AG04450 (cell line): Measurements from ENCODE around the gene RC3H2. TPM values are rescaled to one million over a fixed set of nuclear protein-coding genes. Genes with fewer than 3 reads are reported as not detected.

Experiments
- CTCF ChIA-PET: fragments of 300-600, 350-600 bp; formaldehyde crosslinking; extraction: SDS; loops from one replicate; lab custom pipeline; 2022; ENCODE audit warnings: antibody characterized with exemption, inconsistent platforms; lab: Charles Lee
- POLR2A ChIA-PET: fragments of 350-600 bp; formaldehyde crosslinking; extraction: SDS; loops from one replicate; lab custom pipeline; 2021; ENCODE audit warnings: antibody characterized with exemption, inconsistent platforms; lab: Yijun Ruan, JAX
- DNase-seq: peaks from one replicate; pipeline ENCODE4 v3.0.0-alpha.2; 2011; ENCODE audit warnings: low read depth, low spot score
- H3K27ac ChIP-seq: one replicate; pipeline ENCODE4 v1.5.1; 2012; ENCODE audit warnings: low read depth, low read length, control low read depth
- H3K27me3 ChIP-seq: one replicate; pipeline ENCODE4 v1.6.0; 2012; ENCODE audit warnings: low read length; ENCODE audit not compliant: control insufficient read depth, insufficient read depth
- H3K4me3 ChIP-seq: 2 replicates; pipeline ENCODE4 v1.5.1; 2011; ENCODE audit warnings: mild to moderate bottlenecking, low read depth, low read length, control low read depth
- H3K9me3 ChIP-seq: 2 replicates; pipeline ENCODE4 v1.5.1; 2012; ENCODE audit warnings: low read length; ENCODE audit not compliant: control insufficient read depth, insufficient read depth
- polyA plus RNA-seq: library from polyadenylated mRNA; depleted of rRNA; stranded (reverse); fragments of >200 nt; gene quantifications from 2 replicates; pipeline ENCODE4 v1.2.3, GENCODE V29; 2011
- TF ChIP-seq, protein P1 (sequence below): IDR thresholded peaks from 2 replicates; pipeline ENCODE4 v1.5.1; 2011; ENCODE audit warnings: low read depth, low read length, control low read depth, inconsistent platforms

Gene RC3H2
- polyA plus RNA-seq, 1 experiment = 47.2 TPM

DNA sequence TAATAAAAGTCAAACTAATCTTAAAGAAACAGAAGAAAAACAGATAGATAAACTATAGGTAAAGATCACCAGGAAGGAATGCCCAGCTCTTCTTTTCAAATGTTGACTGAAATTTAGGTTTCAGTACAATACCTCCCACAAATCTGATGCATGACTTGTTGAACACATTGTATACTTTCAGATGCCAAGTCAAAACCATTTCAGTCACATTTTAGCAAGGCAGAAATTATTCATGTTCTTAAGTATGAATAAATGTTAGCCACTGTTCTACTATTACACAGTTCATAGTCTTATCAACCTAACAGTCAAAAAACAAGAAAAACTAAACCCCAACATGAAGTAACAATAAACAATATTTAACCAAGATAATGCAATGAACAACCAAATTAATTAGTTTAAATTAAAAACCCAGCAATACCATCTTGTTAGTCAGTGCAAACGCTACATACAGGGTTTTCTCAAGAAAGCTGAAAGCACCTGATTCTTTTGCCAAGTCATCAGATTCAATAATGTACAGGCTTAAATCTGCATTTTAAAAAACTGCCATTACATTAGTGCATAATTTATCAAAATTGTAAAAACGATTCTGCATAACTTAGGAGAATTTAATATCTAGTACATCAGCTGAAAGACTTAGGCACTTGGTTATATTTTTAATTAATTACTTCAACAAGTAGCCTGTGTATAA is 56.8 kb downstream of the RC3H2 start:
- POLR2A ChIA-PET = no interaction called here
- no peaks in the 10 kb centered on the region for H3K27me3 ChIP-seq
- TF ChIP-seq, protein P1, sequence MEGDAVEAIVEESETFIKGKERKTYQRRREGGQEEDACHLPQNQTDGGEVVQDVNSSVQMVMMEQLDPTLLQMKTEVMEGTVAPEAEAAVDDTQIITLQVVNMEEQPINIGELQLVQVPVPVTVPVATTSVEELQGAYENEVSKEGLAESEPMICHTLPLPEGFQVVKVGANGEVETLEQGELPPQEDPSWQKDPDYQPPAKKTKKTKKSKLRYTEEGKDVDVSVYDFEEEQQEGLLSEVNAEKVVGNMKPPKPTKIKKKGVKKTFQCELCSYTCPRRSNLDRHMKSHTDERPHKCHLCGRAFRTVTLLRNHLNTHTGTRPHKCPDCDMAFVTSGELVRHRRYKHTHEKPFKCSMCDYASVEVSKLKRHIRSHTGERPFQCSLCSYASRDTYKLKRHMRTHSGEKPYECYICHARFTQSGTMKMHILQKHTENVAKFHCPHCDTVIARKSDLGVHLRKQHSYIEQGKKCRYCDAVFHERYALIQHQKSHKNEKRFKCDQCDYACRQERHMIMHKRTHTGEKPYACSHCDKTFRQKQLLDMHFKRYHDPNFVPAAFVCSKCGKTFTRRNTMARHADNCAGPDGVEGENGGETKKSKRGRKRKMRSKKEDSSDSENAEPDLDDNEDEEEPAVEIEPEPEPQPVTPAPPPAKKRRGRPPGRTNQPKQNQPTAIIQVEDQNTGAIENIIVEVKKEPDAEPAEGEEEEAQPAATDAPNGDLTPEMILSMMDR = no peak
- H3K4me3 ChIP-seq = no peak overlapping the region
- DNase-seq = no peak
- CTCF ChIA-PET = interaction anchor here (1.4 kb wide), 1 partner anchor 13 kb away, joined by 3 read pairs; no protein-coding TSS in a partner anchor
- no peak overlapping the region for H3K27ac ChIP-seq
- H3K9me3 ChIP-seq = no peaks in the 10 kb centered on the region

DNA sequence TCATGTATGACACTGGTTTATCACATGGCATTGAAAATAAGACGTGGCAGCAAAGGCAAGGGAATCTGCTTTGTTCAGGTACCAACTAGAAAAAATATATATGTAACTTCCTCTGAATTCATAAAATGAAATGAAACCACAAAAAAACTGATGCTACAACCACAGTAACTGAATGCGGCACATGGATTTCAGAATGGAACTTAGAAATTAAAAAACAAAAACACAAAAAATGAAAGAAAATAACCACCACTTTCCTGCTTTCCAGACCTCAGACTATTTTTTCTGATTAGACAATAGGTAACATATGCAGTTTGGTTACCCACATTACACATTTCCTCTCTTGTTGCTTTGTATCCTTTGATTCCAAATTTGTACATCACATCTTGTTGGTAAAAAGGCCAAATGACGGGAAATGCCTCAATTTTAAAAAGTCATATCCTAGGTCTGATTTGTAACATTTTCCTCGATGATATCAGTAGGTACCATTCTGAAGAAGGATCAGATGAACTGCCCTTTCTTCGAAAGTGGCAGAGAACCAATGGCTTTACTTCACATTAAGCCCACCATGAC is 58.7 kb downstream of the RC3H2 start:
- CTCF ChIA-PET = no interaction called here
- Histone ChIP-seq H3K27ac (no peak overlapping the region), H3K9me3 (no peaks in the 10 kb centered on the region), H3K27me3 (no peaks in the 10 kb centered on the region), H3K4me3 (no peak overlapping the region)
- TF ChIP-seq, protein P1 = no peak
- POLR2A ChIA-PET = no interaction called here
- DNase-seq = no peak

DNA sequence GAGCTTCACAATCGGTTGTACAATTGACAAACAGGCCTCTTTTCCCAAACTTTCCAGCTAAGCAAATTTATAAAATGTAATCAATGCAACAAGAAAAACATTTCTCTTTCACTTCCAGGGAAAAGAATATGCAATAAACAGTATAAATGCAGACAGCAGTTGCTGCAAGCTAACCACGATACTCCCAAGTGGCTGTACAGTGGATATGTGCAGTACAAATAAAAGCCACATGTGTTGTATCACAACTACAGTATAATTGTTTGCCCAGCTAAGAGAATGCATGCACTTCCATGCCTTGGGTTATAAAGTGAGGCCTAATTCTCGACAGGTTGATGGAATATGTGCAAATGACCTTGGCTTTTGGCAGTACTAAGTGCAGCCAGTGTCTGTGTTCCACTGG is 60.0 kb downstream of the RC3H2 start:
- Histone ChIP-seq H3K4me3 (no peak overlapping the region), H3K27me3 (no peaks in the 10 kb centered on the region), H3K9me3 (no peaks in the 10 kb centered on the region), H3K27ac (no peak overlapping the region)
- CTCF ChIA-PET = interaction anchor here (0.5 kb wide), 1 partner anchor 80 kb away, joined by 5 read pairs; no protein-coding TSS in a partner anchor
- POLR2A ChIA-PET = no interaction called here
- no peak for DNase-seq
- TF ChIP-seq, protein P1 = no peak

DNA sequence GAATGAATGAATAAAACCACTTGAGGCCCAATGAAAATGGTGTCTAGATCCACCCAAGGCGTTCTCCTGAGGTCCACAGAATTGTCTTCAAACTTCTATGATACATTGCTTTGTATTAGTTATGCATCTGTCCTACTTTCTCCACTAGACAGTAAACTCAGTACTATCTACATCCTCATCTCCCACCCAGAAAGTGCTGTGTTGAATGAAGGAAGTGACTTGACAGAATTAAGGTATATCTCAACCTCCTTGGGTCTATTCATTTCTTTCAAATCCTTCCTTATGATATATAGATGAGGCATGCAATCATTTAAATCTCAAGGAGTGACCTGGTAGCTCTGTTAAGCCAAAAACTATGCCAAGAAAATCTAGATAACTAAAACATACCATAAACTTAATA is 61.0 kb downstream of the RC3H2 start:
- POLR2A ChIA-PET = interaction anchor here (0.6 kb wide), 1 partner anchor 109 kb away, joined by 5 read pairs; no protein-coding TSS in a partner anchor
- CTCF ChIA-PET = no interaction called here
- no peak for DNase-seq
- H3K27me3 ChIP-seq = peaks cover 3% of the 10 kb centered on the region
- no peak overlapping the region for H3K27ac ChIP-seq
- H3K9me3 ChIP-seq = no peaks in the 10 kb centered on the region; the same call in 1 of the 2 replicates
- no peak overlapping the region for H3K4me3 ChIP-seq
- TF ChIP-seq, protein P1 = no peak

DNA sequence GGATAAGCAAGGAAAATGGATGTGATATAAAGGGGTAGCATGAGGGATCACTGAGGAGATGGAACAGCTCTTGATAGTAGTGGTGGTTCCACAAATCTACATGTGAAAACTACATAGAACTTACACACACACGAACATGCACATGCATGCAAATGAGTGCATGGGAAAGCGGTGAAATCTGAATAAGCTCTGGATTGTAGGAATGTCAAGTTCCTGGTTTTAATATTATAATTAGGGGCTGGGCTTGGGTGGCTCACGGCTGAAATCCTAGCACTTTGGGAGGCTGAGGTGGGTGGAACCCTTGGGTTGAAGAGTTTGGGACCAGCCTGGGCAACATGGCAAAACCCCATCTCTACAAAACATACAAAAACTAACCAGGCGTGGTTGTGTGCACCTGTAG is 63.7 kb downstream of the RC3H2 start:
- Histone ChIP-seq H3K4me3 (no peak overlapping the region), H3K9me3 (no peaks in the 10 kb centered on the region; the same call in 1 of the 2 replicates), H3K27ac (no peak overlapping the region), H3K27me3 (peaks cover 10% of the 10 kb centered on the region)
- POLR2A ChIA-PET = no interaction called here
- CTCF ChIA-PET = no interaction called here
- no peak for DNase-seq
- TF ChIP-seq, protein P1 = no peak
